ENCODE results near the gene INHBA. TPM values are rescaled to one million over a fixed set of nuclear protein-coding genes. Genes with fewer than 3 reads are reported as not detected.

Gene INHBA
- total RNA-seq, 2 experiments from 2014 or later, result not detected

- Histone ChIP-seq H3K36me3 (ENCODE audit: insufficient read depth, low read length) (no peaks in the 10 kb centered on the region), H3K4me3 (ENCODE audit: low read depth, low read length, poor library complexity, severe bottlenecking) (no peak overlapping the region), H3K27ac (ENCODE audit: low read depth, low read length, poor library complexity, severe bottlenecking) (no peak overlapping the region), H3K9me3 (ENCODE audit: low read length) (no peaks in the 10 kb centered on the region), H3K4me2 (ENCODE audit: low read length) (no peak overlapping the region), H3K79me2 (ENCODE audit: insufficient read depth, low read depth, low read length) (no peaks in the 10 kb centered on the region), H2AFZ (ENCODE audit: low read length) (no peak overlapping the region), H3K9me2 (ENCODE audit: insufficient read depth, low read length) (no peaks in the 10 kb centered on the region), H4K20me1 (ENCODE audit: insufficient read depth, low read length) (no peaks in the 10 kb centered on the region), H3K4me1 (ENCODE audit: insufficient read depth, low read length, poor library complexity, severe bottlenecking) (no peaks in the 10 kb centered on the region)
- ChIA-PET CTCF (ENCODE audit: unreplicated experiment) (no interaction called here), POLR2A (interaction anchor here (0.6 to 0.9 kb wide), 2 partner anchors 11 to 897 kb away, joined by 3 to 4 read pairs; no protein-coding TSS in a partner anchor)
- intact Hi-C loops (cut with micrococcal nuclease; ENCODE audit: unreplicated experiment), result no loop called here
- BruUV-seq (replicated peaks), result no TSS peak
- no peak for TF ChIP-seq EZH2phosphoT487 (IDR thresholded peaks at IDR 0.05; ENCODE audit: borderline replicate concordance, low read depth, low read length)
- TF ChIP-seq CTCF (conservative IDR thresholded peaks at IDR 0.05; ENCODE audit: low read length), result no peak
- no peak for DNase-seq (ENCODE audit: low spot score)
These were observed 10.6 kb downstream of the INHBA start for GRCh38 chr7:41692251-41692650.

GRCh38 chr7:41691286-41692190 is 11.4 kb downstream of the INHBA start:
- TF ChIP-seq EZH2phosphoT487 (IDR thresholded peaks at IDR 0.05; ENCODE audit: borderline replicate concordance, low read depth, low read length) (no peak), CTCF (conservative IDR thresholded peaks at IDR 0.05; ENCODE audit: low read length) (no peak)
- no peak for DNase-seq (ENCODE audit: low spot score)
- Histone ChIP-seq H3K4me3 (ENCODE audit: low read depth, low read length, poor library complexity, severe bottlenecking) (no peak overlapping the region), H3K9me3 (ENCODE audit: low read length) (no peaks in the 10 kb centered on the region), H3K27ac (ENCODE audit: low read depth, low read length, poor library complexity, severe bottlenecking) (no peak overlapping the region), H4K20me1 (ENCODE audit: insufficient read depth, low read length) (no peaks in the 10 kb centered on the region), H3K4me1 (ENCODE audit: insufficient read depth, low read length, poor library complexity, severe bottlenecking) (no peaks in the 10 kb centered on the region), H3K4me2 (ENCODE audit: low read length) (no peak overlapping the region), H3K79me2 (ENCODE audit: insufficient read depth, low read depth, low read length) (no peaks in the 10 kb centered on the region), H2AFZ (ENCODE audit: low read length) (no peak overlapping the region), H3K36me3 (ENCODE audit: insufficient read depth, low read length) (no peaks in the 10 kb centered on the region), H3K9me2 (ENCODE audit: insufficient read depth, low read length) (no peaks in the 10 kb centered on the region)
- ChIA-PET CTCF (ENCODE audit: unreplicated experiment) (no interaction called here), POLR2A (no interaction called here)
- intact Hi-C loops (cut with micrococcal nuclease; ENCODE audit: unreplicated experiment), result no loop called here
- no TSS peak for BruUV-seq (replicated peaks)

GRCh38 chr7:41689815-41690214 is 13.1 kb downstream of the INHBA start:
- TF ChIP-seq CTCF (conservative IDR thresholded peaks at IDR 0.05; ENCODE audit: low read length), result no peak
- TF ChIP-seq EZH2phosphoT487 (IDR thresholded peaks at IDR 0.05; ENCODE audit: borderline replicate concordance, low read depth, low read length), result no peak
- Histone ChIP-seq H3K9me3 (ENCODE audit: low read length) (no peaks in the 10 kb centered on the region), H3K4me1 (ENCODE audit: insufficient read depth, low read length, poor library complexity, severe bottlenecking) (no peaks in the 10 kb centered on the region), H3K4me2 (ENCODE audit: low read length) (no peak overlapping the region), H3K4me3 (ENCODE audit: low read depth, low read length, poor library complexity, severe bottlenecking) (no peak overlapping the region), H2AFZ (ENCODE audit: low read length) (no peak overlapping the region), H3K79me2 (ENCODE audit: insufficient read depth, low read depth, low read length) (no peaks in the 10 kb centered on the region), H3K27ac (ENCODE audit: low read depth, low read length, poor library complexity, severe bottlenecking) (no peak overlapping the region), H4K20me1 (ENCODE audit: insufficient read depth, low read length) (no peaks in the 10 kb centered on the region), H3K36me3 (ENCODE audit: insufficient read depth, low read length) (no peaks in the 10 kb centered on the region), H3K9me2 (ENCODE audit: insufficient read depth, low read length) (no peaks in the 10 kb centered on the region)
- BruUV-seq (replicated peaks), result no TSS peak
- intact Hi-C loops (cut with micrococcal nuclease; ENCODE audit: unreplicated experiment), result no loop called here
- POLR2A ChIA-PET, result no interaction called here
- CTCF ChIA-PET (ENCODE audit: unreplicated experiment), result no interaction called here
- DNase-seq (ENCODE audit: low spot score), result no peak
